ENCODE results near the gene TRIM51. TPM values are rescaled to one million over a fixed set of nuclear protein-coding genes. Genes with fewer than 3 reads are reported as not detected.
"Not testable (repeated sequence)": the region's sequence is repeated elsewhere in the genome, so short reads cannot be mapped to it uniquely, and the experiment has no call there.

TRIM51 gene, protein sequence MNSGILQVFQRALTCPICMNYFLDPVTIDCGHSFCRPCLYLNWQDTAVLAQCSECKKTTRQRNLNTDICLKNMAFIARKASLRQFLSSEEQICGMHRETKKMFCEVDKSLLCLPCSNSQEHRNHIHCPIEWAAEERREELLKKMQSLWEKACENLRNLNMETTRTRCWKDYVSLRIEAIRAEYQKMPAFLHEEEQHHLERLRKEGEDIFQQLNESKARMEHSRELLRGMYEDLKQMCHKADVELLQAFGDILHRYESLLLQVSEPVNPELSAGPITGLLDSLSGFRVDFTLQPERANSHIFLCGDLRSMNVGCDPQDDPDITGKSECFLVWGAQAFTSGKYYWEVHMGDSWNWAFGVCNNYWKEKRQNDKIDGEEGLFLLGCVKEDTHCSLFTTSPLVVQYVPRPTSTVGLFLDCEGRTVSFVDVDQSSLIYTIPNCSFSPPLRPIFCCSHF
- not detected in 2 replicates for polyA plus RNA-seq (2014; cell fraction: cytosol; rRNA removed)
- polyA plus RNA-seq (2014; cell fraction: nucleus; rRNA removed) = not detected in 2 replicates

DNA sequence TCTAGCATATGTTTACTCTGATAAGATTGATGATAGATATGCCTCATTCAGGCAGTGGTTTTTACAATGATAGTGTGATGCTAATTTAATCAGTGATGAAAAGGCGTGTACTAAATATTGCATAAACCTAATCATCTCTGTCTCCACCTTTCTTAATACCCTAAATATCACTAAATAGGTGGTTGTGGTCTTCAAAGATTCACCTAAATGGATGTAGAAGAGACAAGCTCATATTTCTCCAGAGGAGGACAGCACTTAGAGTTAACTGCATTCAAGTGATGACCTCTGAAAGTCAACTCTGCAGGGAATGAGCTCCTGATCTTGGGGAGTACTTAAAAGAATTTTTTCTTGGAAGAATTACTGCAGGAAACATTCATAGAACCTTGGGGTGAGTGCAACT is at the start of gene TRIM51:
Gene TRIM51, plus strand, starts transcription at position 301 of the 400 bp plus-strand sequence. CDS start 2,132 bp downstream, outside the sequence.
- not testable (repeated sequence) for DNase-seq (ENCODE audit: low spot score)

DNA sequence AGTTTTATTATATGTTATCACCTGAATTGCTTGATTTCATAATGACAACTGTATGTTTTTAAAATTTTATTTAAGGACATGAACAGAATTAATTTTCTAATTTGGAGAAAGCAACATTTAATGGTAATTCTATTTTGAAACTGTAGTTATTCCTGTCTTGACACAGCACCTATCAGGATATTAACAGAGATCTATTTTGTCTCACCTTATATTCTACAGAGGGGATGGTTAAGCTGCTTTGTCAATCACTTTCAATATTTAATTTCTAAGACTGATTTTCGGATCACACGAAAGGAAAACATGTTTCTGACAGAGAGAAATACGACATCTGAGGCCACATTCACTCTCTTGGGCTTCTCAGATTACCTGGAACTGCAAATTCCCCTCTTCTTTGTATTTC is 44.6 kb upstream of the TRIM51 start, which contains the start of gene OR5D16:
Gene OR5D16, plus strand, starts transcription at position 301 of the 400 bp plus-strand sequence. Its CDS starts 0 bp downstream, at position 301.
- no peak for DNase-seq (ENCODE audit: low spot score)

DNA sequence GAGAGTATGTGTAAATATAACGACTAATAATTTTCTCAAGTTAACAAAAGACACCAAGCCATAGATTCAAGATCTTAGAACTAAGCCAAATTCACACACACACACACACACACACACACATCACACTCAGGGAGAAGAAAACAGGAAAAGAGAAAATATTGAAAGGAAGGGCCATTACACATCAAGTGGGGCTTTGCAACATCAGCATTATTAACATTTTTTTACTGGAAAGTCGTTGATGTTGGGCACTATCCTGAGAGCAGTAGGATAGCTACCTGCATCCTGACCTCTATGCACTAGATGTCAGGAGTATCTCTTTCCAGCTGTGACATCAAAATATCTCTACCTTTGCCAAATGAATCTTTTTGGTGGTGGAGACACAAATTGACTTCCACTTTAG is 35.6 kb upstream of the TRIM51 start:
- DNase-seq (ENCODE audit: low spot score) = no peak

DNA sequence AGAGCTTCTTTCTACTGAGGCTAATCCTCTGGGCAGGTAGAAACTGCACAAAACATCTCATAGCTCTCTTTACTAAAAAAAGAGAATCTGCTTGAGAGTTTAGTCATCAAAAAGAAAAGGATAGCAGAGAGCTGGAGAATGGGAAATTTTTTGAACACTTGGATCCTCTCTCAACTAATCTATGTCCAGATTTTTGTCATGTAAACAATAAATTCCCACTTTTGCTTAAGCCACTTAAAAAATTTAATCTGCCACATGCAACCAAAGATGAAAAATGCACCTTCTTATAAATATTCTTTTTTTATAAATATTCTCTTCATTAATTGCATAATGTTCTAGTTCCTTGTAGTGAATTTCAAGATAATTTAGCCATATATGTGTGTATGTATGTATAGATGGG is 34.1 kb upstream of the TRIM51 start:
- DNase-seq (ENCODE audit: low spot score) = no peak

DNA sequence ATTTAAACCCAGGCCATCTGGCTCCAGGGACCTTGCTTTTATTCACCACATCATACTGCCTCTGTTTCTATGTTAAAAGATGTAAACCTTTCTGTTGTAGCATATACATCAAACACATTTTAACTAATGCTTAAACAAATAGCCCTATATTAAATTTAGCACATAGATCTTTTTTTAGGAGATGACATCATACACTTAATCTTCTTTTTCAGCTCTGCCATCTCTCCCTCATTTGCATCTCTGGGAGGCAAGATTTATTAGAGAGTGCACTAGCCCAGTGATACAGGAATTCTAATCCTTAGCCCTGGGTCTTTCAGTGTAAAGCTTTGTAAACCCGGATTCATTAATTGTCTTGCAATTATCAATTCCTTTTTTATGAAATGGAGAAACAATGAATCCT is 31.0 kb upstream of the TRIM51 start:
- DNase-seq (ENCODE audit: low spot score) = no peak

DNA sequence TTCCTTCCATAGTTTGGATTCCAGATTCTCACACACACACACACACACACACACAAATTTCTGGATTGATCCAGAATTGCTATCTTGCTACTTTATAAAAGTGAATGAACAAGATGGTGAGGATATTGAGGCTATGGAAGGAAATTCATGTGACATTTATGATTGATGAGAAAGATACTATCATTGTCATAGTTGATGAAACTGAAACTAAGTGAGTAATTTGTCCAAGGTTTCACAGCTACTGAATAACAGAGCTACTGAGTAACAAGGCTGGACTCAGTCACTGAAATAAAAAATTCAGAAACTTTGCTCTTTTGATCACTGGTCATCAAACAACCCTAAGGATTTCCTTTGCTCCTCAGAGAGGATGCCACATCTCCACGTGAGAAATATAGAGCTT is 28.4 kb upstream of the TRIM51 start:
- DNase-seq (ENCODE audit: low spot score) = no peak

DNA sequence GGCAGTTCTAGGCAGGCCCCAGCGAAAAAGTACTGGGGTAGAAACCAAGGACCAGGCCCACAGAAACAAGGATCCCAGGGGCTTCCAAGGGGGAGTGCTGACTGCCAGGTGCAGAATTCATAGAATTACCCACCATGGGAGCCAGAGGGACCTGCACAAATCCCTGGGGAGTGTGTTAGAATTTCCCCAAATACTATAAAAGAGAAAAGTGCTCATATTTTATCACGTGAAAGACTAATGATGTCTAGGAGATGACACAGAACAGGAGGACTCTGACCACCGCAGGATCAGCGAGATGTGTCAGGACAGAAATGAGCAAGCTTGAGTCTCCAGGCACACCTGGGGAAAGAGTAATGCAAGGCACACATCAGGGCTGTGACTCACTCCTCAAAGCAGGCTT is 15.7 kb upstream of the TRIM51 start:
- not testable (repeated sequence) for DNase-seq (ENCODE audit: low spot score)

DNA sequence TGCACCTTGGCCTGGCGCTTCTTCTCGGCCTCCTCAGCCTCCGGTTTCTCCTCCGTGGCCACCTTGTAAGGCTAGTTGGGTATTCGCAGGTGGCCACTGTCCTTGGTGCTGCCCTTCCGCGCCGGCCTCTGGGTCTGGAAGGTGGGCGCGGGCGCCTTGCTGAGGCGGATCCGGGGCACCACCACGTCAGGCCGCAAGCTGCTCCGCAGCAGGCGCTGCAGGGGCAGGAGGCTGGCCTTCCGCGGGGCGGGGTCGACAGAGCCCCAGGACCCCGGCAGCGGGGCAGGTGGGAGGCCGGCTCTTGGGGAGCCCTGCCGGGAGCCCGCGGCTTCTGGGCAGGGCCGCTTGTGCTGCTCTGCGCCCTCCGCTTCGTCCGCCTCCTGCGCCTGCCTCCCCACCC is 10.4 kb upstream of the TRIM51 start:
- DNase-seq (ENCODE audit: low spot score) = peak; percentile 39

DNA sequence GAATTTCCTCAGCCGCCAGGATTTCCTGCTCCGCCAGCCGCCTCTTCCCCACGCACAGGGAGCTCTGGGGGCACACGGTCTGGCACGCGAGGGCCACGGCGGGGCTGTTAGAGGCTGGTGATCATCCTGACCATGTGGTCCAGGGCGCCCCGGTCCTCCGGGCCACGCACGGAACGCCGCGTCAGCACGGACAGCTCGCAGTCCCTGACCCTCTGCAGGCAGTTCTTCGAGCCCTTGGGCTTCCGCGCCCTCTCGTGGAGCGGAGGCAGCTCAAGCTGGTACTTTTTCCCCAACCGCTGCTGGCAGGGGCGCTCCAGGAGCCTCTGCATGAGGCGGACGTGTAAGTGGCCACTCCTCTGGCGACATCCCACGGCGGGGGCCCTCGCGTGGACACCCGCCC is 10.0 kb upstream of the TRIM51 start:
- DNase-seq (ENCODE audit: low spot score) = peak; percentile 66

DNA sequence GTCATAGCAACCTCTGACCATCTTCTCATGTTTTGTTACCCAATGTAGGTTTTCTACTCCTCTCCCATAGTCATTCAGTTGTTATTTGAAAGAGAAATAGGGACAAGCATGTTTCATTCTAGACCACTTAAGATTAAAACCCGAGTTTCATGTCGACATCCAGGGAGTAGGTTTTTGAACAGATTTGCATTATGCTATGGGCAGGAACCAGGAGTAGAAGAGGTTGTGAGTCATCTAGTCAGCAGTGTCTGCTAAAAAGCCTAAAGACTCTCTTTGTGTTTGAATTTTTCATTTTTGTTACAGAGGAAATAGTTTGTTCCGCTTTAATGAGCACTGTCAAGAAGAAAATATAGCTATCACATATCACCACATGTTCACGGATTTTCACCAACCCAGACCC is 1.9 kb downstream of the TRIM51 start:
- DNase-seq (ENCODE audit: low spot score) = not testable (repeated sequence)

DNA sequence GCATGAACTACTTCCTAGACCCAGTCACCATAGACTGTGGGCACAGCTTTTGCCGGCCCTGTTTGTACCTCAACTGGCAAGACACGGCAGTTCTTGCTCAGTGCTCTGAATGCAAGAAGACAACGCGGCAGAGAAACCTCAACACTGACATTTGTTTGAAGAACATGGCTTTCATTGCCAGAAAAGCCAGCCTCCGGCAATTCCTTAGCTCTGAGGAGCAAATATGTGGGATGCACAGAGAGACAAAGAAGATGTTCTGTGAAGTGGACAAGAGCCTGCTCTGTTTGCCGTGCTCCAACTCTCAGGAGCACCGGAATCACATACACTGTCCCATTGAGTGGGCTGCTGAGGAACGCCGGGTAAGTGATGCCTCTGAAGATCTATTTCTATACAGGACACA is 2.4 kb downstream of the TRIM51 start:
- not testable (repeated sequence) for DNase-seq (ENCODE audit: low spot score)

DNA sequence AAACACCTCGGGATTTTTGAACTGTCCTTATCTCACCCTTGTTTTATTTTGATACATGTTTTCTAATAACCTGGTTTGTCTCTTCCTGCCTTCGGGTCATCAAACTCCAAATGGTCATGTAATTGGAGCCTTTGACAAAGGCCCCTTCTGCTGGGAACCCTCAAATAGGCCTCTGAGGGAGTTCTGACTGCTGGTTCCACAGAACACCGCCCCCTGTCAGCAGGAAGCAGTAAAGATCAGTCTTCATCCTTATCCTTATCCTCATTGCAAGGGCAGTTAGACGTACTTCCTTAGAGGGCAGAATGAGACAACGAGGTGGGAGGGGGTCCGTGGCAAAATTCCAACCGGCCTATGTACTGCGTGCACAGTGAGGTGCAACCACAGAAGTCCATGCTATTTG is 12.1 kb downstream of the TRIM51 start:
- no peak for DNase-seq (ENCODE audit: low spot score)

DNA sequence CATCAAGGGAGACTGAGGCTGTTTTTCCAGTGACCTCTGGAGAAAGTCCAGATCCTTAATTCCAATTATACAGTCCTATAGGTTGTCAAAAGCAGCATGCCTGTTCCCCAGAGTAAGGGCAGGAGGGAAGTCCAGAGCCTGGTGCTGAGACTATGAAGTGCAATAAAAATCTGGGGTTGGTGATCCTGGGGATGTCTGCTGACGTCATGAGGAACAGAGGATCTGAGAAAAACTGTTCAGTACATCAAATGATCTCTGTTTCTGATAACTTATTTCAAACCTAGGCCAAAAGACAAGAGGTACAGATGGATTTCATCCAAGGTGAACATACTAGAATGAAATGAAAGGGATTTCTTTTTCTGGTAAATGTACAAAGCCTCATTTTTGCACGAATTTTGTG is 19.2 kb downstream of the TRIM51 start:
- DNase-seq (ENCODE audit: low spot score) = no peak

DNA sequence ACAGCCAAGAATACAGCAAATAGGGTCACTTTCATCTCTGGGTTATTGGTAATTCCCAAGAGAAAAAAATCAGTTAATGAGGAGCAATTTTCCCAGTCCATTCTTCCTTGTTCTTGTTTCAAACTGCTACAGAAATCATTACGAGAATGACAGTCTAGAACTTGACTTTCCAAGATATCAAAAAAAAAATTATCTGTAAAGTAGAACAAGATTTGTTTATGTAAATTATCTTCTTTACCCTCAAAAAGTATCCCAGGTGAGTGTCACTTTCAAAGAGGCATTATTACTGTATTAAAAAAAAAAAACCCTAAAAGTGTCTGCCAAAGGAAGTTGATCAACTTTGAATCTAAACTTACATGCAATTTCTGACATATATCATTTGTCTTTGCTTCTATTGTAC is 31.4 kb downstream of the TRIM51 start, which contains the start of gene OR5W2:
Gene OR5W2, minus strand, starts transcription at position 101 of the 400 bp plus-strand sequence. Its CDS starts 0 bp downstream, at position 101.
- DNase-seq (ENCODE audit: low spot score) = no peak

DNA sequence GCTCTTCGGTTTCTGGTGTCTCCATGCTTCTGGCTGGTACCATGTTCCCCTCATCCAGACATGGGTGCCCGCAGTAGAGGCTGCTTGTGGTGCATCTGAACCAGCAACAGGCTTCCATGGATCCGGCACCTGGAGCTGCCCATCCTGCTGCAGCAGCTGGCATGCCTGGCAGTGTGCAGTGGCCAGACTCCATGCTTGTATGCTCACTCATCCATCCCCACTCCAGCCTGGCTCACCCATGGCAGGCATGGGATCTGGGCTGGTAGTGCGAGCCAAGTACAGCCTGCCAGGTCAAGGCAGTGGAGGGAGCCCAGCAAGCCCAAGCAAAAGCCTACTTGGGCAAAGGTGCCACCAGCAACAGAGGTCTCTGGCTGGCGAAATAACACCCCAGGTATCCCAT is 37.4 kb downstream of the TRIM51 start:
- no peak for DNase-seq (ENCODE audit: low spot score)

DNA sequence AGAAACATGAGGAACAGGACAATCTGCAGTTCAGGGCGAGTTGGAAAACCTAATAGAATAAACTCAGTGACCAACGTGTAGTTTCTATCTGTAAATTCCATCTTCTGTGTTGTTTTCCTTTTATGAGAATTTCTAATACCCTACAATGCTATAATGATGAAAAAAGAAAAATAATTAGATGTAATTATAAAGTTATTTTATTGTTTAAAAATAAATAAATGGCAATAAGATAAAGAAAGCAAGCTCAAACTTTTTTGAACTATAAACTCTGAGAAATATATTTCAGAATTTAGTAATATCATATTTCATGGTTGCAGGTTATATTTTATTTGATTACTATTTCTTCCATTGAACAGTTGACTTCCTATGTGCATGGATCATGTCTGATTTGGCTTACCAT is 53.2 kb downstream of the TRIM51 start, which contains the start of gene OR5I1:
Gene OR5I1, minus strand, starts transcription at position 101 of the 400 bp plus-strand sequence. Its CDS starts 0 bp downstream, at position 101.
- DNase-seq (ENCODE audit: low spot score) = no peak

Small RNA genes lying within 50 kb of the gene (small RNA-seq; reads per million reads assigned to genes)
- gene AC036111.3 = 0 reads per million in 2 experiments

Data from SK-N-DZ (cell line).